ENCODE results near the gene NTMT1.

NTMT1 gene

GRCh38 chr9:129682381-129682780 lies 56.4 kb downstream of the NTMT1 start:
- TF ChIP-seq POLR2AphosphoS5 (IDR thresholded peaks at IDR 0.05; ENCODE audit: low read depth) (no peak), SPI1 (IDR thresholded peaks at IDR 0.05; ENCODE audit: borderline replicate concordance, low read depth) (no peak), REST (IDR thresholded peaks at IDR 0.05; ENCODE audit: insufficient replicate concordance, low read depth) (no peak), CTCF (IDR thresholded peaks at IDR 0.05; ENCODE audit: insufficient read depth, low read length) (no peak), GABPA (IDR thresholded peaks at IDR 0.05; ENCODE audit: low read depth) (no peak)
- Histone ChIP-seq H3K27me3 (ENCODE audit: insufficient read depth, poor library complexity, severe bottlenecking) (no peaks in the 10 kb centered on the region), H3K4me3 (replicated peaks; ENCODE audit: insufficient read depth, low read length) (no peak overlapping the region), H3K27ac (replicated peaks) (no peak overlapping the region)
- no peak for DNase-seq (ENCODE audit: low read depth in 1 of 2, low spot score in 1 of 2)

- TF ChIP-seq GABPA (IDR thresholded peaks at IDR 0.05; ENCODE audit: low read depth) (no peak), REST (IDR thresholded peaks at IDR 0.05; ENCODE audit: insufficient replicate concordance, low read depth) (no peak), POLR2AphosphoS5 (IDR thresholded peaks at IDR 0.05; ENCODE audit: low read depth) (no peak), SPI1 (IDR thresholded peaks at IDR 0.05; ENCODE audit: borderline replicate concordance, low read depth) (no peak)
- Histone ChIP-seq H3K27ac (replicated peaks) (no peak overlapping the region), H3K27me3 (ENCODE audit: insufficient read depth, poor library complexity, severe bottlenecking) (no peaks in the 10 kb centered on the region), H3K4me3 (replicated peaks; ENCODE audit: insufficient read depth, low read length) (no peak overlapping the region)
- DNase-seq (ENCODE audit: low read depth in 1 of 2, low spot score in 1 of 2), result no peak
Observed at GRCh38 chr9:129685220-129685932, 59.4 kb downstream of the NTMT1 start.
